CD4-positive, alpha-beta memory T cell (primary cell): ENCODE results near the gene DEFB112. TPM values are rescaled to one million over a fixed set of nuclear protein-coding genes. Genes with fewer than 3 reads are reported as not detected.

ENCODE experiments used
- CTCF ChIA-PET: fragments of 350-600 bp; sonication (Branson Sonifier 250); formaldehyde crosslinking; loops from one replicate; lab custom pipeline; 2021; ENCODE audit warnings: inconsistent platforms; ENCODE audit not compliant: partially characterized antibody; lab: Charles Lee
- POLR2A ChIA-PET: fragments of 350-600 bp; sonication (Branson Sonifier 250); formaldehyde crosslinking; loops from one replicate; lab custom pipeline; 2021; ENCODE audit not compliant: partially characterized antibody; lab: Charles Lee
- DNase-seq, 5 donors: peaks; one replicate each; pipeline versions ENCODE4 v3.0.0 to v3.0.0-alpha.2; 2020 to 2022; ENCODE audit warnings: mixed read lengths in 1 of 5
- H3K27ac ChIP-seq: one replicate; pipeline ENCODE4 v1.7.0; 2013; ENCODE audit warnings: low read depth, low read length
- H3K27me3 ChIP-seq: 2 replicates; pipeline ENCODE4 v1.7.0; 2013; ENCODE audit warnings: mild to moderate bottlenecking, low read length, moderate library complexity; ENCODE audit not compliant: insufficient read depth
- H3K36me3 ChIP-seq: 2 replicates; pipeline ENCODE4 v1.7.0; 2013; ENCODE audit warnings: mild to moderate bottlenecking, low read length, moderate library complexity; ENCODE audit not compliant: insufficient read depth
- H3K4me1 ChIP-seq: 2 replicates; pipeline ENCODE4 v1.7.0; 2013; ENCODE audit warnings: mild to moderate bottlenecking, low read length, moderate library complexity; ENCODE audit not compliant: insufficient read depth
- H3K4me3 ChIP-seq, 2 donors: one replicate each; pipeline ENCODE4 v1.7.0; 2013; ENCODE audit warnings: low read length in 2 of 2, mild to moderate bottlenecking in 1 of 2
- H3K9me3 ChIP-seq, 2 donors: one replicate each; pipeline ENCODE4 v1.7.0; 2013; ENCODE audit warnings: low read length in 2 of 2, control low read depth in 1 of 2; ENCODE audit not compliant: control insufficient read depth in 1 of 2
- H3K27ac Mint-ChIP-seq, 7 donors: one replicate each; pipeline ENCODE4 v1.8.0; 2020 to 2021; ENCODE audit warnings: mixed read lengths in 7 of 7, mild to moderate bottlenecking in 6 of 7, inconsistent platforms in 3 of 7, moderate library complexity in 3 of 7
- H3K27me3 Mint-ChIP-seq, 2 donors: one replicate each; pipeline ENCODE4 v1.8.0; 2020 to 2021; ENCODE audit warnings: mixed read lengths in 2 of 2
- H3K36me3 Mint-ChIP-seq, 2 donors: one replicate each; pipeline ENCODE4 v1.8.0; 2020 to 2021; ENCODE audit warnings: mixed read lengths in 2 of 2, inconsistent platforms in 1 of 2, mild to moderate bottlenecking in 1 of 2
- H3K4me1 Mint-ChIP-seq, 4 donors: one replicate each; pipeline ENCODE4 v1.8.0; 2020 to 2021; ENCODE audit warnings: mixed read lengths in 4 of 4, mild to moderate bottlenecking in 1 of 4
- H3K4me3 Mint-ChIP-seq, 8 donors: one replicate each; pipeline ENCODE4 v1.8.0; 2020 to 2021; ENCODE audit warnings: mixed read lengths in 8 of 8, mild to moderate bottlenecking in 7 of 8, moderate library complexity in 6 of 8, inconsistent platforms in 3 of 8
- H3K9me3 Mint-ChIP-seq, 8 donors: one replicate each; pipeline ENCODE4 v1.8.0; 2020 to 2021; ENCODE audit warnings: mixed read lengths in 8 of 8, mild to moderate bottlenecking in 5 of 8, inconsistent platforms in 3 of 8, moderate library complexity in 1 of 8
- intact Hi-C: fragments of 100-400 bp; cut with micrococcal nuclease; formaldehyde crosslinking; loops from one replicate; pipeline ENCODE4 v1.15.1; 2023
- polyA plus RNA-seq, 2 donors: library from polyadenylated mRNA; unstranded; fragments of 300-500 nt; fragmentation: Illumina TruSeq; gene quantifications; one replicate each; pipeline ENCODE4 v1.2.3, GENCODE V29; 2021
- total RNA-seq, 2 experiments: library from RNA; stranded (reverse); gene quantifications; one replicate each; pipeline ENCODE4 v1.2.3, GENCODE V29; 2021

The DEFB112 gene
- total and polyA plus RNA-seq, 4 experiments from 2014 or later: not detected

DNA sequence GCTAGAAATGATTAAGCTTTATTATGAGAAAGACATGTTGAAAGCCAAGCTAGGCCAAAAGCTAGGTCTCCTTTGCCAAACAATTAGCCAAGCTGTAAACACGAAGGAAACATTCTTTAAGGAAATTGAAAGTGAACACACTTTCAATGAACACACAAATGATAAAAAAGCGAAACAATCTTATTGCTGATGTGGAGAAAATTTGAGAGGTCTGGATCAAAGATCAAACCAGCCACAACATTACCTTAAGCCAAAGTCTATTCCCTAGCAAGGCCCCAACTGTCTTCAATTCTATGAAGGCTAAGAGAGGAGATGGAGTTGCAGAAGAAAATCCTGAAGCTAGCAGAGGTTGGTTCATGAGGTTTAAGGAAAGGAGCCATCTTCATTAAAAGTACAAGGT, 40.2 kb upstream of the DEFB112 start:
- POLR2A ChIA-PET: no interaction called here

DNA sequence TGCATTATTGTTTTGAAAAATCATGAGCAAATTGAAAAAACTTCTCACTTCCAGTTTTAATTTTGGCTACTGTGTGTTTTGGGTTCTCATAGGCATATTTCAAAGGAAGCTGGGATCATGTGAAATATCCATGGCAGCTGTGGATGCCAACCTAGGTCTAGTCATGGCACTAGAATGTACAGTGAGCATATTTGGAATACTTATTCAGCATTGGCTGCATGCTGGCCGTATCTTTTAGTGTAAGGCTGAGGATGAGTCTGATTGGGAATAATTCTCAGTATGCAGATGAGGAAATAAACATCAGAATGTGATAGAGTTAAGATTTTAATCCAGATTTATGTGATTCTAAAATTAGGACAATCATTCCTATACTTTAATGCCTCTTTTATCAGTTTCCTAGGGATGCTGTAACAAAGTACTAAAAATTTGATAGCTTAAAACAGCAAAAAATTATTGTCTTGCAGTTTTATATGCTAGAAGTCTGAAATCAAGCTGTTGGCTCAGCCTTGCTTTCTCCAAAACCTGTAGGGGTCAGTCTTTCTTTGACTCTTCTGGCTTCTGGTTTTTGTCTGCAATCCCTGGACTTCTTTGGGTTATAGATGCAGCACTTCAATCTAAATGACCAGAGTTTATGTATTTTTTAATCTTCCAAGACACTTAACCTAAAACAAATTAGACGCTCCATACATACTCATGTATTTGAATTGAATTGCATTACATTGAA, 37.7 kb upstream of the DEFB112 start:
- Mint-ChIP-seq H3K36me3 (no peaks in the 10 kb centered on the region), H3K4me1 (no peaks in the 10 kb centered on the region), H3K27ac (no peak overlapping the region), H3K4me3 (no peak overlapping the region), H3K27me3 (no peaks in the 10 kb centered on the region), H3K9me3 (peaks cover 0 to 12% (median 4%) of the 10 kb centered on the region in 8 donors)
- H3K4me1 ChIP-seq: no peaks in the 10 kb centered on the region
- no peak overlapping the region for H3K4me3 ChIP-seq
- no peaks in the 10 kb centered on the region for H3K27me3 ChIP-seq
- no peaks in the 10 kb centered on the region for H3K36me3 ChIP-seq
- POLR2A ChIA-PET: no interaction called here
- CTCF ChIA-PET: no interaction called here
- intact Hi-C loops: no loop called here
- no peaks in the 10 kb centered on the region for H3K9me3 ChIP-seq
- no peak overlapping the region for H3K27ac ChIP-seq
- no peak for DNase-seq

More for the DNA sequence above, 40.2 kb upstream of the DEFB112 start:
- H3K4me1 ChIP-seq: no peaks in the 10 kb centered on the region
- no peaks in the 10 kb centered on the region for H3K9me3 ChIP-seq
- Mint-ChIP-seq H3K27me3 (no peaks in the 10 kb centered on the region), H3K9me3 (peaks cover 0 to 8% (median 4%) of the 10 kb centered on the region in 8 donors), H3K36me3 (no peaks in the 10 kb centered on the region), H3K4me1 (no peaks in the 10 kb centered on the region), H3K27ac (peak overlapping the region in 1 of 7 donors; percentile 10), H3K4me3 (no peak overlapping the region)
- intact Hi-C loops: no loop called here
- DNase-seq: no peak
- H3K4me3 ChIP-seq: no peak overlapping the region
- no peaks in the 10 kb centered on the region for H3K36me3 ChIP-seq
- no peaks in the 10 kb centered on the region for H3K27me3 ChIP-seq
- CTCF ChIA-PET: no interaction called here
- no peak overlapping the region for H3K27ac ChIP-seq

DNA sequence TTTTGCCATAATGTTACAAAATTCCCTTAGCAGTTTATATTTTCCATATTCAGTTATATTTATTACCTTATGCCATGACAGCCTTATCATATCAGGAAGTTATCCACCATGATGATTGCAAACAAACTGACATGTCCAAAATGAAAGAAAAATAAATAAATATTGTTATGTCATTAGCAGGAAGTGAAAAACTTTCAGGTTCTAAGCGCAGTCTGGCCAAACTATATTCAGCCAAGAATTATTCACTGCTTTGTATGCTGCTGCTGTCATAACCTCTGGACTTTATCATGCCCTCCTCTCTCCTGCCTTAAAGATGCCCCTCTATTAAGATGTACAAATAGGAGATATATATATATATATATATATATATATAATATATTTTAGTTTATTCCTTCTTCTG, 27.7 kb upstream of the DEFB112 start:
- no peak for DNase-seq
- peaks cover 0 to 12% (median 1%) of the 10 kb centered on the region in 8 donors for H3K9me3 Mint-ChIP-seq
- Histone ChIP-seq H3K4me1 (no peaks in the 10 kb centered on the region), H3K4me3 (no peak overlapping the region), H3K36me3 (no peaks in the 10 kb centered on the region), H3K9me3 (no peaks in the 10 kb centered on the region), H3K27me3 (no peaks in the 10 kb centered on the region), H3K27ac (no peak overlapping the region)
- H3K27me3 Mint-ChIP-seq: no peaks in the 10 kb centered on the region
- no peaks in the 10 kb centered on the region for H3K4me1 Mint-ChIP-seq
- no peak overlapping the region for H3K27ac Mint-ChIP-seq
- ChIA-PET CTCF (no interaction called here), POLR2A (no interaction called here)
- no peak overlapping the region for H3K4me3 Mint-ChIP-seq
- intact Hi-C loops: no loop called here
- no peaks in the 10 kb centered on the region for H3K36me3 Mint-ChIP-seq

DNA sequence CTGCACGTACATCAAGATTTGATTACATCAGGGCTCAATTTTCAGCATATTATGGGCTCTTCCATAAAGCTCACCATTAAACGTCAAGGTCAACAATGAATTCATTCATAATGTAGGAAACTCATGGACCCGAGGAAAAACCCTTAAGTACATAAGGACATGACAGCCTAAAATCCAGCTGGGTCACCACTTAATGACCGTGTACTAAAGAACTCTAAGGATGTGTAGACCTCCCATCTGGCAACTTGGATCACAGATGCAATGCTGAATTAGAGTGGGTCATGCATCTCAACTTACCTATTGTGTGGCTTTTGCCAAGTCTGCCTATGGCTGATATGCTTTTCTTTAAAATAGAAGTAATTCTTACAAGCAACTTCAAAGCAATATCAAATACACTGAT, 26.7 kb upstream of the DEFB112 start:
- H3K27ac ChIP-seq: no peak overlapping the region
- H3K27ac Mint-ChIP-seq: no peak overlapping the region
- intact Hi-C loops: no loop called here
- no peaks in the 10 kb centered on the region for H3K36me3 ChIP-seq
- H3K36me3 Mint-ChIP-seq: no peaks in the 10 kb centered on the region
- CTCF ChIA-PET: no interaction called here
- no peaks in the 10 kb centered on the region for H3K4me1 Mint-ChIP-seq
- POLR2A ChIA-PET: no interaction called here
- no peaks in the 10 kb centered on the region for H3K4me1 ChIP-seq
- no peak for DNase-seq
- H3K27me3 Mint-ChIP-seq: no peaks in the 10 kb centered on the region
- no peak overlapping the region for H3K4me3 ChIP-seq
- H3K9me3 ChIP-seq: no peaks in the 10 kb centered on the region
- H3K27me3 ChIP-seq: no peaks in the 10 kb centered on the region
- no peak overlapping the region for H3K4me3 Mint-ChIP-seq
- peaks cover 0 to 12% (median 5%) of the 10 kb centered on the region in 8 donors for H3K9me3 Mint-ChIP-seq

DNA sequence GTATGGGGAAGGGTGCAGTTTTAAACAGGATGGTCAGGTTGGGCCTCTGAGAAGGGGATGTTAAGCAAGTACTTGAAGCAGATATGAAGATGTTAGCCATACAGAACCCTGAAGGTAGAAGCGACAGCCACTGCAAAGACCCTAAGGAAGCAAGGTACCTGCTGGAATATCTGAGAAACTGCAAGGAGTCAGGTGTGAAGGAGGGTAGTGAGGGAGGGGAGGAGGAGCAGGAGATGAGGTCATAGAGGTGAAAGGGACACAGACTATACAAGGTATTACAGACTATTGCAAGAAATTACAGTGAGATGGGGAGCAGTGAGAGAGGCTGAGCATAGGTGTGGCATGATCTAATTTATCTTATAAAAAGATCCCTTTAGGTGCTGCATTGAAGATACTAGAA, 22.2 kb upstream of the DEFB112 start:
- Histone ChIP-seq H3K4me3 (no peak overlapping the region), H3K9me3 (no peaks in the 10 kb centered on the region), H3K4me1 (no peaks in the 10 kb centered on the region), H3K27me3 (no peaks in the 10 kb centered on the region), H3K27ac (no peak overlapping the region), H3K36me3 (no peaks in the 10 kb centered on the region)
- Mint-ChIP-seq H3K36me3 (no peaks in the 10 kb centered on the region), H3K9me3 (peaks cover 0 to 8% (median 5%) of the 10 kb centered on the region in 8 donors), H3K4me3 (no peak overlapping the region), H3K27me3 (no peaks in the 10 kb centered on the region), H3K27ac (no peak overlapping the region), H3K4me1 (no peaks in the 10 kb centered on the region)
- intact Hi-C loops: no loop called here
- DNase-seq: no peak
- ChIA-PET CTCF (no interaction called here), POLR2A (no interaction called here)

DNA sequence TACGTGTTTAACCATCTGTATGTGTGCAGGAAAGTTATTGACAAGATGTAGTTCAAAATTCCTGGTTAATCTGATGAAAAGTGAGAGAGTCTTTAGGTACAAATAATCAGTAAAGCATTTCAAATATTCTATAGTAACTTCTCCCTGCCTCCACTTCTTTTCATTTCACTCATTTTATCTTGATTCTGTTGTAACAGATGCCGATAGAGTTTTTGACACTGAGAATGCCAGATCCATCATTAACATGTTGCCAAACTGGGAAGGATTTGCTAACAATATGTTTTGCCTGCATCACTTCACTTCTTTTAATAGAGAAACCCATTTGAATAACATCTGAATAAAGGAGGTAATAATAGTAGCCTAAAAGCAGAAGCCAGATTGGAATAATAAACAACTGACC, 20.4 kb upstream of the DEFB112 start:
- Histone ChIP-seq H3K4me3 (no peak overlapping the region), H3K27me3 (no peaks in the 10 kb centered on the region), H3K36me3 (no peaks in the 10 kb centered on the region), H3K4me1 (no peaks in the 10 kb centered on the region), H3K27ac (no peak overlapping the region), H3K9me3 (no peaks in the 10 kb centered on the region)
- Mint-ChIP-seq H3K4me1 (no peaks in the 10 kb centered on the region), H3K9me3 (peaks cover 0 to 10% (median 5%) of the 10 kb centered on the region in 8 donors), H3K4me3 (no peak overlapping the region), H3K27ac (no peak overlapping the region), H3K27me3 (no peaks in the 10 kb centered on the region), H3K36me3 (no peaks in the 10 kb centered on the region)
- no peak for DNase-seq
- ChIA-PET POLR2A (no interaction called here), CTCF (no interaction called here)
- intact Hi-C loops: no loop called here

DNA sequence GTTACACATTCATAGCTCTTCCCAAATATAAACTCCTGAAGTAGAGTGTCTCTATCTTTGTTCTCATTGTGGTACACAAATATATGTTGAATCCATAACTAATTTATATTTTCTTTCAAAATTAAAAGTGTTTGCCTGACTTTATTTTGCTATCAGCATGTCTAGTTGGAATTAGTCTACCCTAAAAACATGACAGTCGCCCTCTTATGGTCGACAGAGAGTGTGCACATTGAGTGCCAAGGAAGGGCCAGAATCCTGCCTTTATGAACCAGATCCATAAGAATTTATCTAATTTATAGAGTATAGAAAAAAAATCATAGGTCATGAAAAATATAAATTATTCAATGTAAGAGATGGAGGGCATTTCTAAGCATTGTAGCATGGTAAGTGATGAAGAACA, 12.3 kb upstream of the DEFB112 start:
- intact Hi-C loops: no loop called here
- no peaks in the 10 kb centered on the region for H3K4me1 ChIP-seq
- H3K4me3 Mint-ChIP-seq: no peak overlapping the region
- no peak overlapping the region for H3K27ac Mint-ChIP-seq
- peaks cover 1 to 10% (median 4%) of the 10 kb centered on the region in 8 donors for H3K9me3 Mint-ChIP-seq
- no peak overlapping the region for H3K27ac ChIP-seq
- no peak overlapping the region for H3K4me3 ChIP-seq
- no peaks in the 10 kb centered on the region for H3K4me1 Mint-ChIP-seq
- H3K36me3 Mint-ChIP-seq: no peaks in the 10 kb centered on the region
- H3K36me3 ChIP-seq: no peaks in the 10 kb centered on the region
- ChIA-PET CTCF (no interaction called here), POLR2A (no interaction called here)
- no peaks in the 10 kb centered on the region for H3K9me3 ChIP-seq
- no peaks in the 10 kb centered on the region for H3K27me3 Mint-ChIP-seq
- DNase-seq: no peak
- no peaks in the 10 kb centered on the region for H3K27me3 ChIP-seq
